SH-SY5Y (cell line): ENCODE measurements around the gene SURF4.

Source experiments
- GATA2 ChIP-seq: IDR thresholded peaks from 2 replicates; pipeline ENCODE4 v1.6.1; 2011; ENCODE audit warnings: mild to moderate bottlenecking, low read depth, low read length
- GATA3 ChIP-seq: IDR thresholded peaks from 2 replicates; pipeline ENCODE4 v1.6.1; 2011; ENCODE audit warnings: low read depth, mild to moderate bottlenecking, low read length, moderate library complexity

SURF4 gene

DNA sequence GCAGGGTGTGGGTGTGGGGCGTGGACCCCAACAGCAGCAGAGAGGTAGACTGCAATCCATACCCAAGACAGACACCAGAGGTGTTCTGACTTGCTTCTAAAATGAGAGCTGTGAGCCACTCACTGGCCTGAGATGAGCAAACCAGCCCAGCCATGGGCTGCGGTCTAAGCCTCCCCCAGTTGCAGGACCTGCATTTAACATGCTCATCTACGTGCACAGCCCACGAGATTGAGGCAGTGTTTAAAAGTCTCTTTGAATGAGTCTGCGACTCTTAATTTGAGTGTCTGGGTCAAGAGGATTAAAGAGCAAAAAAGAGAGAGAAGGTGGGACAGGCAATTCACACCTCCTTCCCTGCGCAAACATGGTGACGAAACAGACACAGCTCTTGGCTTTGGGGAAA, 5.9 kb downstream of the SURF4 start:
- TF ChIP-seq GATA2: no peak
- TF ChIP-seq GATA3: no peak

DNA sequence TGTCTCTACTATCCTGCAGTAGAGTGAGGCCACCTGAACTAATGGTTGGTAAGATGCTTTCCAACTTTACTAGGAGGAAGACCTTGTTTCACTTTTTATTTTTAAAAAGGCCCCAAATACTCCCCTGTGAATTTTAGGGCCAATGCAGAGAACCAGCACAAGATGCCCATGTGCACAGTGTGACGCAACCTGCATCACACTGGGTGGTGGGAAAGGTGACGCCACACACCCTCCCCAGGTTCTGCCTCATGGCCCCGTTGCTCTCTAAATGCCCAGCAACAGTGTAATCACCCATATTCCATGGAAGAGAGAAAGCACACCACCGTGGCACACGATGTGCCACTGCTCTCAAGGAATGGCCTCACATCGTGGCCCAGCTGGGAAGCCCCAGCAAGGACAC, 6.4 kb downstream of the SURF4 start:
- TF ChIP-seq GATA3 (no peak), GATA2 (no peak)

DNA sequence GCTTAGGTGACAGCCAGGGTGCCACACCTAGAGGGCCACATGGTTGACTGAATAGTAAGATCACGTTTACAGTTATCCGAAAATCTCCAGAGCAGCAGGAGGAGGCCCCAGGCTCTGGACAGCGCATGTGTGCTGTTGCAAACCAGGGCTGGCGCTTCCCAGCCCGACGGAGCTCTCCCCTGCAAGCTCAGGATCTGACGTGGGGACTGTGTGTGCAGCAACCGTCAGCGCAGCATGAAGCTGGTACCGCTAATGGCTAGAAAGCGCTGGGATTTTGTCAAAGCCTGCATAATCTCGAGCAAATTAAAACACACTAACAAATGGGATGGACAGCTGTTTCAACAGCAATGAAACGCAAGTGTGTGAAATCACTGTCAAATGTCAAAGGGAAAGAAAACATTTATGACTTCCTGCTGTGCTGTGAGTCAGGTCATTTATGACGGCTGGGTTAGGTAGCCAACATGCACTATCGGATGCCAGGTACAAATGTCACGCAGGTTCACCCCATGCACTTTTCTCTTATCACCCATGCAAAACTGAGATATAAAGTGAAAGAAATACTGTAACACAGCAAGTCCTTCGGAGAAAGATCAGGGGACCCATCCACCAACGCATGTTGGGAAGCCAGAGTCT, 7.5 kb downstream of the SURF4 start:
- TF ChIP-seq GATA2 (peak; percentile 90), GATA3 (no peak; the same call in 1 of the 2 replicates)

DNA sequence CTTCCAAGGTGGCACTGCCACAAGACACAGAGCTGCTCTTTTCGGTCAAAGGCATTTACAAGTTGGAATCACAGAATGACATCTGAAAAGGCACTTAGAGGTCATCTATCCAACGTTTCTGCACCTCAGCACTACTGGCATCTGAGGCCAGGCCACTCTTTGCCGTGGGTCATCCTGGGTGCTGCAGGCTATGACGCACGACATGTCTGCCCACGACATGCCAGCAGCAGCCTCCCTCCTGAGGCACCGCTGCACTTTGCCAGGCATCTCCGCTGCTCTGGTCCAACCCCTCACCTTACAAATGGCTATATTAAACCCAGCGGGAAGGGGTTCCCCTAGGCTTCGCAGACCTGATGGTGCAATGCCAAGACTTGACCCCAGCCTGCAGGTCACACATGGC, 8.1 kb downstream of the SURF4 start:
- no peak for TF ChIP-seq GATA2
- no peak for TF ChIP-seq GATA3

DNA sequence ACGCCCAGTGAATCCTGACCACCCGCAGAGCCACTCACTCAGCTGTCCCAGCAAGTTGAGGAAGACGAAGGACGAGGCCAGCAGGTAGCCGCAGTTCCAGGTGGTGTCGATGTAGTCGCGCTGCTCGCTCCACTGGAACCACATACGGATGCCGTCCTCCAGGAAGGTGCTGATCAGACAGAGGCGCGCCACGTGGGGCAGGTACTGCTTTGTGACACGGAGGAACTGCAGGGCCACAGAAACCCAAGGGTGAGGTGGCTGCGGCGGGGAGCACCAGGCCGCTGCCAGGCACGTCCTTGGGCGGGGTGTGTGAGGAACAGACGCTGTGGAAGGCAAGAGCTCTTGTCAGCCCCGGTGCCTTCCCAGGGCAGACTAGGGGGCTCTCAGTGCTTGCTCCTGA, 8.6 kb downstream of the SURF4 start:
- no peak for TF ChIP-seq GATA3
- no peak for TF ChIP-seq GATA2

DNA sequence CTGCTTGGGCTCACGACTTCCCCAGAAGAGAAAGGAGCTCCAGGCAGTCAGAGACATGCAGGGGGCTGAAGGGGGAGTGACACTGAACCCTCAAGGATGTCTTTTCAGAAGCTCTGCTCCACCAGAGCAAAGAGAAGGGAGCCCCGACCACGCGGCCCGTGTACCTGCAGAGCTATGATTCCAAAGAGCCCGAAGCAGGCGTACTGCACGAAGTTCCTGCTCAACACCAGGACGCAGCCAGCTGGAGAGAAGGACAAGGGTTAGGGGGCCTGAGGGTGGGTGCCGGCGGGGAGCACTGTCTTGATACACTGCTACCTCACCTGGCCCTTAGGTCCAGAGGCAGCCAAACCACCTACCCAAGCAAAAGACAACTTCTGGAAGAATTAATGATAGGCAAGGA, 9.4 kb downstream of the SURF4 start:
- TF ChIP-seq GATA2: no peak
- no peak for TF ChIP-seq GATA3

DNA sequence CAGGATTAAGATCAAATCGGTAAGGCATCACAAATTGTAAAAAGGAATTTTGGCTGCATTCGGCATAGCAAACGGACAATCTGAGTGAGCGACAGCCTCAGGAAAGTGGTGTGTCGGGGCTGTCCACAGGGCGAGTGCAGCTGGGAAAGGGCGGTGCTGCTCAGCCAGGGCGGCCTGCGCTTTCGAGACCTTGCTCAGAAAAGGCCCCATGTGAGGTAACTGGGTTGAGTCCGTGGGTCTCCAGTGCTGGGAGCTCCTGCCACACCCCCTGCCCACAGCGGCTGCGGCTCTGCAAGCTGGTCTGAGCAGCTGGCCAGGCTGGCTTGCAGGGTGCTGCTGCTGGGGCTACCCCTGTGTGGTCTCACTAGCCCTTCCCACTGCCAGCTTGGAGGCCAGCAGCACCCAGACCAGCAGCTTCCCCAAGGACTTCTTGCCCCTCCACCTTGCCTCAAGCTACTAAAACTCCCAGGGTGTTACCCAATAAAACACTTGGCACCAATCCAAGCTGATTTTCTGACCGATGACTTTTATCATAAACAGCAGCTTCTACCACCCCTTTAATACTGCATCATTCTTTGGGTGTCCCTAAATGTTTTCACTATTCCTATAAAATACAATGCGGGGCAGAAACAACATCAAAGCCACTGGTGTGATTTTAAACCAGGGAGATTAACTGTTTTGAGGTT, 13.4 kb downstream of the SURF4 start:
- no peak for TF ChIP-seq GATA3
- no peak for TF ChIP-seq GATA2

DNA sequence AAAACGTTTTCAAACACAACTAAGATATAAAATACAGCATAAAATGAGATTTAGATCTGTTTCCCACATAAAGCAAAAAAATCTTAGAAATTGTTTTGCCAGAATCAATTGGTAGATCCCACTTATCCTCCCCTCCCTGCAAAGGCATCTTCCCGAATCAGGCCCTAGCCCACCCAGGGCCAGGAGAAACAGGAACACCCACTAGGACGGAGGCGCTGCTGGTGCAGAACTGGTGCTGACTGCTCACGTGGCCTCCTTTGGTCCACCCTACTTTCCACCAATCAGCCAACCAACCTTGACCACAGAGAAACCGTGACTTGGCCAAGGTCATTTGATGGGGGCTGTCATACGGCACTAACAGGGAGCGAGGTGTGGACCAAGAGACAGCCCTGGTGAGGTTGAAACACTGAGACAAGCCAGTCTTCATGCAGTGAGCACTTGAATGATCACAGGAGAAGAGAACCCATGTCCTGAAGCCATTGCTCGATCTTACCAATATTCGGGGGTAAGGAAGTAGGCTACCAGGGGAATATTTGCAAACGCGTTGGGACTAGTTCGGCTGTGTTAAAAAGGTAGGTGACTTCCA, 14.3 kb downstream of the SURF4 start:
- no peak for TF ChIP-seq GATA3
- TF ChIP-seq GATA2: no peak

DNA sequence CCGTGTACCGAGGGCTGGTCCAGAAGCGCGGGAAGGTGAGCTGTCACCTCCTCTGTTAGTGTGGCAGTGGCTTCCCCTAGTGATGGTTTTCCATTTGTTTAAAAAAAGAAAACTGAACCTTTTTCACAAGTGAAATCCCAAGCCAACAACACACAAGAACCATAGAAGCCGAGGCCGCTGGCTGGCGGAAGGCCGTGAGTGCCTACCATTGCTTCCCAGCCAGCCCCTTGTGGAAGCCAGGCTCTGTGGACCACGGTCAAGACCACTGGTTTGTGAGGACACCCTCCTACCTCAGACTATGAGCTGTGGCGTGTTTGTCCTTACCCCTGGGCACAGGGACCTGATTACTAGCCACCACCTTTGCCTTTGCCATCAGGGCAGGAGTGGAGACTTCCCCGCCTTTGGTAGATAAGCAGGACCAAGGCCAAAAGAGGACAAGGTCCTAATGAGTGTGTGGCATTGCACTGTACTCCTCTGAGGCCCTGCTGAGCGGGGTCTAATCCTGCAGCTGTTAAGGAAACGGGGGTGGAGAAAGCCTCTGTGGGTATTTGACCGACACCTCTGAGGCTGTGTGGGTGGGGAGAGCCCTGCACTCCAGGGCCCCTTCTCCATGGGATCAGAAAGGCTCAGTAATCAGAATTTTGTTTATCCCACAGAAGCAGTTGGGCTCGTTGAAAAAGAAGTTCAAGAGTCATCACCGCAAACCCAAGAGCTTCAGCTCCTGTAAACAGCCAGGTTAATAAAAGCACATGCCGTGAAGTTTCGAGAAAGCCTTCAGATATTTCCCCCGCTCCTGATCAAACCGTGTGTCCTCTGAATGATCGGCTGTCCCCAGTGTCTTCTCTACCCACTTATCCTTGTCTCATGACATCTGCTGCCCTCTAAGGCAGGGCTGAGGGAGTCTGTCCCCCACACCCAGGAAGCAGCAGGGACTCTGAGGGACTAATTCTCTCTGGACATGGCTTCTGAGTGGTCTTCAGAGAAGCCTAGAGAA, 15.2 kb downstream of the SURF4 start:
- no peak for TF ChIP-seq GATA3
- no peak for TF ChIP-seq GATA2

DNA sequence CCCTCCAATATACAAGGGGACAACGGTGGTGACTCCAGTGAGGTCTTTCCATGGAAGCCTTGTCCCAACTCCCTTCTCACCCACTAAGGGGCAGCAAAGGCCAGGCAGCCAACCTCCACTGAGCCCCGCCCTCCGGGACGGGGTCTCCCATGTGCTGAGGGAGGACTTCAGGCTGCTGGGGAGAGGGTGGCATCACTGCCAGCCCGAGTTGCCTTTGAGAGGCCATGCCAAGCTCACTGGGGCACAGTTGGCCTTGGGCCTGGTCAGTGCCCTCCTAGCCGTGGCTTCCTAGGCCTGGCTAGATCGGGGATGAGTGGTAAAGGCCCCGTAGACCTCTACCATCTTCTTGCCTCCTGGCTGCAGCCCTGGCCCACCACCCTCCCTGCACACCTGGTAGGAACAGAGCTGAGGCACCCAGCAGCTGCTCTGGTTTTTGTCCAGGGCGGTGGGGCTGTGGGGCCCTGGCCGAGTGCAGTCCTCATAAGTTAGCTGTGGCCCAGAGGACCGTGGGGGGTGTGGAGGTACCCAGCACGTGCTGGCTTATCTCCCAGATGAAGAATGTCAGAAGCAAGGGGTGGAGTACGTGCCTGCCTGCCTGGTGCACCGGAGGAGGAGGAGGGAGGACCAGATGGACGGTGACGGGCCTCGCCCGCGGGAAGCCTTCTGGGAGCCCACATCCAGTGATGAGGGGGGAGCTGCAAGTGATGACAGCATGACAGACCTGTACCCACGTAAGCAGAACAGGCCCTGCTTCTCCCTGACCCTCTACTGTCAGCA, 16.3 kb downstream of the SURF4 start:
- TF ChIP-seq GATA3 (no peak), GATA2 (no peak)

DNA sequence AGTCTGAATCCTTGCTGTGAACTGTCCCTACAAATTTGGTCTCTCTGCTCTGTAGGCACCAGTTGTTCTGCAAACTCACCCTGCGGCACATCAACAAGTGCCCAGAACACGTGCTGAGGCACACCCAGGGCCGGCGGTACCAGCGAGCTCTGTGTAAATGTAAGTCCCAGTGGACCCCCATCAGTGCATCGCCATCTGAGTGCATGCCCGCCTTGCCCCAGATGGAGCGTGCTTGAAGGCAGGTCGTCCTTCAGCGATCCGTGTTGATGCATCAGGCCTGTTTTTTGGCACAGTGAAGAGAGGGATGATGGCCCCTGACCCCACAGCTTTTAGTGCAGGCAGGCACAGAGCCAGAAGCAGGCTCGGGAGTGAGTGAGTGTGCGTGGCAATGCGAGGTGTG, 18.2 kb downstream of the SURF4 start:
- TF ChIP-seq GATA2 (no peak), GATA3 (no peak)

DNA sequence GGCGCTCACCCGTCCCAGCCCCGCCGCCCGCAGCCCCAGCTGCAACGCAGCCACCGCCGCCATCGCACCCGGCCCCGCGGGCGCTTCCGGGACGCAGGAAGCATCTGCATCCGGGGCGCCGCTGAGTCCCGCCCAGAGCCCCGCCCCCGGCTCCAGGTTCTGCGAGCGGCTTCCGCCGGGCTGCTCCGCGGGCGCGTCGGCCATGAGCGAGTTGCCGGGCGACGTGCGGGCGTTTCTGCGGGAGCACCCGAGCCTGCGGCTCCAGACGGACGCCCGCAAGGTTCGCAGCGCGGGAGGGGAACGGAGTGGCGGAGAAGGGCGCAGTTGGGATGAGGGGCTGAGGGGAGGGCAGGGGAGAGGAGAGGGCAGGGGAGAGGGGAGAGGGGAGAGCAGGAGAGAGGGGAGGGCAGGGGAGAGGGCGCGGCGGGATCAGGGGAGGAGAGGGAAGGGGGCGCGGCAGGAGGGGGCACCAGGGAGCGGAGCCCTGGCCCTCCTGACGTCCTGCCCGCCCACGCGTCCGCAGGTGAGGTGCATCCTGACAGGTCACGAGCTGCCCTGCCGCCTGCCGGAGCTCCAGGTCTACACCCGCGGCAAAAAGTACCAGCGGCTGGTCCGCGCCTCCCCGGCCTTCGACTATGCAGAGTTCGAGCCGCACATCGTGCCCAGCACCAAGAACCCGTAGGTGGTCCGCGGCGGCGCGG, 19.3 kb downstream of the SURF4 start, which contains the start of the genes SURF1 and SURF2:
SURF1 (minus strand) TSS at position 97 of the 701 bp plus-strand sequence; CDS start at position 63, 34 bp downstream.
SURF2 (plus strand) TSS at position 160 of the 701 bp plus-strand sequence; CDS start at position 203, 43 bp downstream.
- TF ChIP-seq GATA3: no peak
- no peak for TF ChIP-seq GATA2
